Measurements from ENCODE around the gene PARD6G.

DNA sequence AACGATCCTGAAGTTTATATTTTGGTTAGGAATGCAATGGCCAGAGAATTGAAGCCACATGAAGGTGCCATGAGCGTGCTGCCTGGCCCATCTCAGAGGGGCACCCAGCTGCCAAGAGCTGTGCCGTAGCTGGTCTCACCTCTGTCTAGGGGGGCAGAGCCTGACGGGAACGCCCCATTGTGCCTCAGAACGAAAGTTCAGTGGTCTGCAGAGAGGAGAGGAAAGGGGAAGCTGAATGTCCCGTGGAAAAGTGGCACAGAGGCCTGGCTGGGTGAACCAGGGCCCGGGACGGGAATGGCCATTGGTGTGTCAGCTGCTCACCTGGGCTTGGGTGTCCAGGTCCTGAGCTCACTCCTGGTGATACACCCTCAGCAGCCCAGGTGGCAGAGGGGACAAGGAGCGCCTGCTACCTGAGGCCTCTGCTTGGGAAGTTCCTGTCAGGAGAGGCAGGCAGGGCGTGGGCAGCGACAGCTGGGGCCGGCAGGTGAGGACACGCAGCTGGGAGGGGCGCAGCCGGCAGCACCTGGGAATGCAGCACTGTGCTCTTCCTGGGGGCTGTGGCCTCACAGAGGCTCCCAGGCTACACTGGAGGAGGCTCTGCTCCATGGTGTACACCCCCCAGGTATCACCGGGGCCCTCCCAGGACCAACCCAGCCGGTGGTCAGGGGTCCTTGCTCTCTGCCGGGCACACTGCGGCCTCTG is 67.3 kb downstream of the PARD6G start:
- TF ChIP-seq HOXD1 (CRISPR knock-in tag; IDR thresholded peaks at IDR 0.05) (no peak), POLR2A (IDR thresholded peaks at IDR 0.05; ENCODE audit: insufficient read depth in 1 of 2, low read depth in 2 of 2, low read length in 2 of 2) (no peak), ZNF317 (CRISPR knock-in tag; IDR thresholded peaks at IDR 0.05) (no peak), ZNF143 (CRISPR knock-in tag; IDR thresholded peaks at IDR 0.05) (no peak), ZNF510 (CRISPR knock-in tag; IDR thresholded peaks at IDR 0.05; ENCODE audit: low read depth) (no peak), KIAA2018 (CRISPR knock-in tag; IDR thresholded peaks at IDR 0.05; ENCODE audit: borderline replicate concordance) (no peak), ZNF670 (CRISPR knock-in tag; IDR thresholded peaks at IDR 0.05; ENCODE audit: borderline replicate concordance) (no peak), ZNF777 (CRISPR knock-in tag; IDR thresholded peaks at IDR 0.05) (no peak), RAD21 (CRISPR knock-in tag; IDR thresholded peaks at IDR 0.05) (no peak), CTCF (CRISPR knock-in tag; IDR thresholded peaks at IDR 0.05) (no peak), ZGPAT (CRISPR knock-in tag; IDR thresholded peaks at IDR 0.05) (no peak), HOXA7 (CRISPR knock-in tag; IDR thresholded peaks at IDR 0.05) (no peak)
- TF ChIP-seq, protein P1, sequence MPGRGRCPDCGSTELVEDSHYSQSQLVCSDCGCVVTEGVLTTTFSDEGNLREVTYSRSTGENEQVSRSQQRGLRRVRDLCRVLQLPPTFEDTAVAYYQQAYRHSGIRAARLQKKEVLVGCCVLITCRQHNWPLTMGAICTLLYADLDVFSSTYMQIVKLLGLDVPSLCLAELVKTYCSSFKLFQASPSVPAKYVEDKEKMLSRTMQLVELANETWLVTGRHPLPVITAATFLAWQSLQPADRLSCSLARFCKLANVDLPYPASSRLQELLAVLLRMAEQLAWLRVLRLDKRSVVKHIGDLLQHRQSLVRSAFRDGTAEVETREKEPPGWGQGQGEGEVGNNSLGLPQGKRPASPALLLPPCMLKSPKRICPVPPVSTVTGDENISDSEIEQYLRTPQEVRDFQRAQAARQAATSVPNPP (CRISPR knock-in tag; IDR thresholded peaks at IDR 0.05): no peak

All from HepG2 (cell line).